HG03571 (cell line): ENCODE measurements around the gene MRPS31.
A peak's percentile ranks its signal among the peaks of the same experiment; 100 is the strongest.

Experiments
- ATAC-seq: cut with Tn5 transposase; IDR thresholded peaks from one replicate; pipeline ENCODE4 v1.9.1; 2021; ENCODE audit not compliant: unreplicated experiment

The MRPS31 gene

DNA sequence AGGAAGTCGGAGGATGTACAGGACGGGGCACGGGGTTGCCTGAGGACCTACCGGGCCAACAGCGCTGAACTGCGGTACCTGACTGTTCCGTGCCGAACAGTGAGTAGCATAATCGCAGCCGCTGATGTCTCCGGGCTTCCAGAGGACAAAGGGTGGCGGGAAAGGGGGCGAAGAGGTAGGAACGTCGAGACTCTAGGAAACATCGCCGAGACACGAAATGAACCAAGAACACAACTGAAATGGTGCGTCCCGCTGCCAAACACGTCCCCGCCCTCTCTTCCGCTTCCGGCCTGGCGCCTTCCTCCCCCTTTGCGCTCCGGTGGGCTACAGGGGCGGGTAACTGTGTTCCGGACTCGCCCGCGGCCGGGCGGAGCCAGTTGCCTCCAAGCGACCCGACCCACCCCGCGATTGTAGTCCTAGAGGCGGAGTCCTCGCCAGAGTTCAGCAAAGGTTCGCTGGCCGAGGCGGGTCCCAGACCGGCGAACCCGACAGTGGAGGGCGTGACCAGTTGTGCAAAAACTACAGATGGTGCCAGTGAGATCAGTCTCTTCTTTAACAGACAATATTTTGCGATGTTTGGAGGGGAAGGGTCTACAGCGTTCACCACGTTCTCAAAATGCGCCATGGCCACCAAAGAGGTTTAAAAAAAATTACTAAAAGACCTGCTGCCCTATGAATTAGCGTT is at the start of gene MRPS31:
MRPS31 (minus strand) TSS at position 257 of the 685 bp plus-strand sequence; CDS start at position 203, 54 bp downstream.
- ATAC-seq = peak; percentile 96

DNA sequence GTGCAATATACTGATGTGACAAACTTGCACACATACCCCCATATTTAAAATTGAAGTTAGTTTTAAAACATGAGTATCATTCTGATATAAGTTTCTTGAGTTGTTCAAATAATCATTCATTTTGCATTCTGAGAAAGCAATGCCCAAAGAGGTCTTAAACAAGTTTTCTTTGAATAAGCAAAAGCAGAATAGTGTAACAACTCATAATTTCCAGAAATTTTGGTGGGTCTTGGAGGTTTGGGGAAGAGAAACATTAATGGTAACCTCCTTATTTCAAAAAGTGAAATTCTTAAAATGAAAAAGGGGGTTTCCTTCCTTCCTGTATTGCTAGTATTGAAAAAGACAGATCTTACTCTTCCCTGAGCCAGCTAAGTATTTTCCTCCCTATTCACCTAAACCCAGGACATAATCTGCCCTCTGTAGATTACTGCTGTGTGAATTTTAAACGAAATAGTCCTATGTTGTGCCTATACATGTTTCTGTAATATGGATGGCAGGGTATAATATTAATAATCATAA is 48.9 kb upstream of the MRPS31 start:
- ATAC-seq = no peak

DNA sequence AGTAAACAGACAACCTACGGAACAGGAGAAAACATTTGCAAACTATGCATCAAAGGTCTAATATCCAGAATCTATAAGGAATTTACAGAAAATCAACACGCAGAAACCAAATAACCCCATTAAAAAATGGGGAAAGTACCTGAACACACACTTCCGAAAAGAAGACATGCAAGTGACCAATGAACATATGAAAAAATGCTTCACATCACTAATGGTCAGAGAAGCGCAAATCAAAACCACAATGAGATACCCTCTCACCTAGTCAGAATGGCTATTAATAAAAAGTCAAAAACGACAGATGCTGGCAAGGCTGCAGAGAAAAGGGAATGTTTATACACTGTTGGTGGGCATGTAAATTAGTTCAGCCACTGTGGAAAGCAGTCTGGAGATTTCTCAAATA is 47.9 kb upstream of the MRPS31 start:
- ATAC-seq = no peak

DNA sequence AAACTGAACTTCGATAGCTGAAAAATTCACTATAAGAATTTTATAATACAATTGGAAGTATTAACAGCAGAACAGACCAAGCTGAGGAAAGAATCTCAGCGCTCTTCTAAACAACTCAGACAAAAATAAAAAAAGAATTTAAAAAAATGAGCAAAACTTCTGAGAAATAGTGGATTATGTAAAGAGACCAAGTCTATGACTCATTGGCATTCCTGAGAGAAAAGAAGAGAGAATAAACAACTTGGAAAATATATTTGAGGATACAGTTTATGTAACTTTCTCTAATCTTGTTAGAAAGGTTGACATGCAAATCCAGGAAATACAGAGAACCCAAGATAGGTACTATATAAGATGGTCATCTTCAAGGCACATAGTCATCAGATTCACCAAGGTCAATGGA is 43.8 kb upstream of the MRPS31 start:
- no peak for ATAC-seq

DNA sequence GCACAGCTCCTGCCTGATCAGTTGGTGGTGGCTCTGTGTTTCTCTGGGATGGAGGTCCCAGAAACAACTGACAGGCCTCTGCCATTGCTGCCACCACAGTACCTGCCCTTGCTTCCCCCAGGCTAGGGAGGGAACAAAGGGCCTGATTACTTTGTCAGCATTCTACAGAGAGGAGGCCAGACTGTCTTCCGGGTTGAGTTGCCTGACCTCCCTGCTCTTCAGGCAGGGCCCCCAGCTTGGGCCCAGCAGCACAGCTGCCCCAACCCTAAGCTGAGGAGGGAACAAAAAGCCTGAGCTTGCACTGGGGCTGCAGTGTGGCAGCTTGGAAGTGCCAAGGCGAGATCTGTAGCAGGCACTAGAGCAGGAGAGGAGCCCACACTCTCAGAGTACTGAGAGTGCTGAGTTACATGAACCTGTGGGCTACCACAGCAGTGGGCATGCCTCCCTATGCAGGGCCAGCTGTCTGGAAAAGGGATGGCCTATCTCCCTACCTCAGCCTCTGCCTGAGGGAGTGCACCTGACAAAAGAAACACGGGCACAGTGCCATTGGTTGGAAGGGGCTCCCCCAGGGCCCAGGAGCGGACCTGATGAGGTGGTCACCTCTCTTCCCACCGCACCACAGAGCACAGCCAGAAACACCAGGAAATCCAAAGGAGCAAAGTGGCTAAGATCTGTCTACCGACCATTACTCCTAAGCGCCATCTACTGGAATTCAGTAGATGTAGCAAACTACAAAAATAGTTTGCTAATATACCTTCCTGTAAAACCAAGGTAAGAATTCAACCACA is 42.9 kb upstream of the MRPS31 start:
- no peak for ATAC-seq

DNA sequence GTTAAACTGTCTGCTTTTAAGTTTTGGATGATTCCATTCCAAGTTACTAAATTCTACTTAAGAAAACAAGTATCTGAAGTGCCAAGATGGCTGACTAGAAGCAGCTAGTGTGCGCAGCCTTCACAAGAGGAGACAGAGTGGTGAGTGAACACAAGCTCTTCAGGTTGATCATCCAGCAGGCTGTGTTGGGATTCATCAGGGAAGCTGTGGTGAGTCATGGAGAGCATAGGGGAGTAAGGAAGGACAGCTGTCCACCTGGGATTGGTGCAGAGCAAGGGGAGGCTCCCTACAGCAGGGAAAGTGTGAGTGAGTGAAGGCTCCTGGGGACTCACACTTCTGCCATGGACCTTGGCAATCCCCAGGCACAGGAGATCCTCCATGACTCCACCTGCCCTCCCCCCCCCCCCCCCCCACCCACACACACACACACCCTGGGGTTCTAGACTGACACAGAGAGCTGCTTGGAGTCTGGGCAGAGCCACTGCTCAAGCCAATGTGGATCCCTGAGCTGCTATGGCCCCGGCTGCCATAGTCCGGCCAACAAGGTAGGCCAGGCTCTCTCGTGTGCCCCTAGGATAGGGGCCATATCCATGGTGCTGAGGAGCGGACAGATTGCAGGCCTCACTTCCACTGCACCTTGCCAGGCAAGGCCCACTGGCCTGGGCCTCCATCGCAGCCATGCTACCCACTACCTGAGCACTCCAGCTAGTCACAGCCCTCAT is 41.9 kb upstream of the MRPS31 start:
- ATAC-seq = no peak

DNA sequence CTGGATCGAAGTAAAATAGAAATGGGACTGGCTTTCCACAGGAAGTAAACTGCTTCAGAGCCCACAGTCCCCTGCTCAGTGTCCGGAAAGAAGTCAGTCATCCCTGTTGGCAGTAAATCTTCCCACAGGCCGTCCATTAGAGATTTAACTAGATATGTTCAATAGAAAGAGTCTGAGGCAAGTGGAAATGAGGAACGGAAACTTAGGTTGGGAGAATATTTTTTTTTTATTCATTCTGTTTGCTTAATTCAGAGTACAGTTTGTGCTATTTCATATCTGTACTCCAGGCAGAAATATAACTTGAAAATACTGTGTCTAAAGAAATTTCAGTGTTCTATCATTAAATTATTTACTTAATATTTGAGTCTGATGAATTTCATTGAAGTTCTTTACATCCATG is 41.1 kb upstream of the MRPS31 start:
- ATAC-seq = no peak

DNA sequence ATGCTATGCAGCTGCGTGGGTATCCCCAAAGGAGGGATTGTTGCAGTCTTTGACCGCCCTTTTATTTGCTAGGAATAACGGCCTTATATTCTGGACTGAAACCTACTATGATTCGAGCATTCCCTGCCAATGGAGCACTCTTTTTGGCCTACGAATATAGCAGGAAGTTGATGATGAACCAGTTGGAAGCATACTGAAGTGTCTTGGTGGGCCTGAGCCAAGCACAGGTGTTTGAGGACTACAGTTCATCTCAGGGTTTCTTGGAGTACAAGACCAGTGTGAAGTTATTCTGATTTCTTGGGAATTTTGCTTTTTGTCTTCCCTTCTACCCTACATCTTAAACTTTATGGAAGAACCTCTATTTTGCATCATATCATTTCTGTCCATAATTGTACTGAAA is 38.5 kb upstream of the MRPS31 start:
- no peak for ATAC-seq

DNA sequence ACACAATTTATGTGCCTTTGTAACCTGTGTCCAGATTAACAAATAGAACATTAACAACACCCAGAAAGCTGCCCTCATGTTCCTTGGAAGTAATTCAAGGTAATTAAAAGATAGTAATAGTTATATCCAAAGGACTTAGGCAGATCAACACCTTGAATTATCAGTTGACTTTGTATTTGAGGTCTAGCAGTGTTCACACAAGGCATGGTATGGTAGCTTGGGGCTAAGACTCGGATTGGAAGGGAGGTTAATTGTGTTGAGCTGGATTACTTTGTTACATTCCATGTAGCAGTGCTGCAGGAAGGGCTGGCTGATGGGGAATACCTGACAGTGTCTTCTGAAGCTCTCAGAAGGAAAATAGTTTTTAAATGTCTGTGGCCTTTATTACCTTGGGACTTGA is 35.3 kb upstream of the MRPS31 start:
- no peak for ATAC-seq

DNA sequence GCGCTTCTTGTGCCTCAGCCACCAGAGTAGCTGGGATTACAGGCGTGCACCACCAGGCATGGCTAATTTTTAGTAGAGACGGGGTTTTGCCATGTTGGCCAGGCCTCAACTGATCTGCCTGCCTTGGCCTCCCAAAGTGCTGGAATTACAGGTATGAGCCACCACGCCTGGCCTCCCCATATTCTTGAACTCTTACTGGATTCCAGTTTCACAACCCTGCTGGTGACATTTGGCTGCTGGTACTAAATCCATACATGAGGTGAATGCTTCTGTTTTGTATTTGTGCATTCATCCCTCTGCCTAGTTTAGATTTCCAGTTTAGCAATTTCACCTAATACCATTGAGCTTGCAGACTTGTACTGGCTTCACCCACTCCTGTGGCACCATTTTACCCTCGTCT is 32.3 kb upstream of the MRPS31 start:
- ATAC-seq = no peak

DNA sequence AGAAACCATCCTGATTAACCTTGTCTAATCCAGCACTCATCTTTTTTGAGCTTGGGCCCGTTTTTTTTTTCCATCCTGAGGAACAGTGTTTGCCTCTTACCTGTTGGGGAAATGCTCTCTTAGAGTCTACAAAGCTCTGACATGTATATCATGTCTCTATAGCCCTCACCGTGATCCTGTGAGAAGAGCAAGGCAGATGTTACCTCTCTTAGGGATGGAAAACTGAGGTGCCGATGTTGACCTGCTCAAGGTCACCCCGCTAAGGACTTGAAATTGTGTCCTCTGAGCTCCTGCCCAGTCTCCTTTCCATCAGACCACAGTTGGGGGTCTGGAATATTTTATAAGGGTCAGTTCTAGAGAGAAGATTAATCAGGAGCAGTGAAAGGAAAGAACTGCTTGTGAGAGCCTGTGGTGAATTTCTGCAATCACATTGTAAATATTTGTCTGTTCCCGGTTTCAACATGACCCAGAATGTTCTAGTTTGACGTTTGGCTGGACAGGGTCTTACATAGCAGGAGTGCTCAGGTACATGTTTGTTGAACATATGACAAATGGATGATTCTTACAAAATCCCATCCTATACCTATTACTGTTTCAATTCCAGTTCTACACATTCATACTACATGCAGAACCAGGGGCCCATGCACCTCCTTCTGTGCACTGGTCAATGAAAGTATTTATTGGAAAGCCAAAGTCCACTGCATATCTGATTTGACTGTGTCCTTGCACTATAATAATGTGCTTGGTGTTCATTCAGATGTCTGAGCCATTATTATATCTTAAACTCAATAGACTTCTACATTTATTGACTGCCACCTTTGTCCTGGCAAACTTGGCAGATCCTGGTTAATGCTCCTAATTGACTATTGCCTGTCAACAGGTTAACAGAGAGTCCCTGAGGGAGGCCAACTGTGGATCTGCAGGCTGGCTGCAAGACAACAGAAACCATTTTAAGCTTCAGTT is 30.5 kb upstream of the MRPS31 start:
- no peak for ATAC-seq

DNA sequence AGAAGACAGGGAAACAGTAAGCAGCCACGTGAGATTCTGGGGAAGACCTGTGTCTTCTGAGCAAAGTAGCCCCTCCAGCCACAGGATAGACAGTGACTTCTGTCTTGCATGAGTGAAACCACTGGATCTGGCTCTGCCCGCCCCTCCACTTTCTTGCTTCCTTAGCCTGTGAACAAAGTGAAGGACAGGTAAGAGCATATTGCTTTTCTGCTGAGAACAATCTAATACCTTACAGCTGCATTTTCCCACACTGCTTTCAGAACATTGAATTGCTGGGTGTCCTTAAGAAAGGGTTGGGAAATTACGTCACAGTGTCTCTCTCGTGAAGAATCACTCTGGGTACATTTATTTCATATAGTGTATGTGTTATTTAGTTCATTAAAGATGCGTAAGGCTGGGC is 29.6 kb upstream of the MRPS31 start:
- ATAC-seq = no peak

DNA sequence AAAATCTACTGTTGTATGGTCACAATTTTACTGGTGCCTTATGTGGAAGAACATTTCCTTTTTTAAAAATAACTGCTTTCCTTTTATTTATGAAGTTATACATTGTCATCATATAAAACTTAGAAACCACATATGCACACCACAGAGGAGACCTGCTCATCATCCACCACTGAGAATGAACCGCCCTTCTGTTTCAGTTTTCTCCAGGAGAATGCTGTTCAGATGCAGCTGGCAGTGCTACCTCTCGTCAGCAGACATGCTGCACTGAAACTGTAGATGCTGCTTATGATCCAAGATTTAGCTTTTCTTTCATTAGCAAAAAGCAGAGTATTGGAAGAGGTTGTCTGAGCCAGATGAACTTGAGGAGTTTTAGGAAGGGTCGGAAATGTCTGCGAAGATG is 28.5 kb upstream of the MRPS31 start:
- no peak for ATAC-seq

DNA sequence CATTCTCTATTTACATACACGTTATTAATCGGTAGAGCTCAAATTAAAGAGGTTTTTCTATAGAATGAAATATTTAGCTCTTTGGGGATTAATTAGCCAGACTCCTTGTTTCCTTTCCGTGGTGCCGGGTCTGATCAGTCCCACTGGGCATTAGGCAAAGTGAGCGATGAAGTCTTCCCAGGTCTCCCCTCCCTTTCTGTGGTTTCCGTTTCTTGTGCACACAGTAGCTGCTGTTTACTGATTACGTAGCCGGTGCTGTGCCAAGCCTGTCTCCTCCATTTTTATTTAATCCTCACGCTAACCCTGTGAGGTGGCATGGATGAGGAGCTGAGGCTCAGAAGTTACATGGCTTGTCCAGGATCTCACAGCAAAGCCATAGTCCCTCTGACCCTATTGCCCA is 27.4 kb upstream of the MRPS31 start:
- ATAC-seq = no peak

DNA sequence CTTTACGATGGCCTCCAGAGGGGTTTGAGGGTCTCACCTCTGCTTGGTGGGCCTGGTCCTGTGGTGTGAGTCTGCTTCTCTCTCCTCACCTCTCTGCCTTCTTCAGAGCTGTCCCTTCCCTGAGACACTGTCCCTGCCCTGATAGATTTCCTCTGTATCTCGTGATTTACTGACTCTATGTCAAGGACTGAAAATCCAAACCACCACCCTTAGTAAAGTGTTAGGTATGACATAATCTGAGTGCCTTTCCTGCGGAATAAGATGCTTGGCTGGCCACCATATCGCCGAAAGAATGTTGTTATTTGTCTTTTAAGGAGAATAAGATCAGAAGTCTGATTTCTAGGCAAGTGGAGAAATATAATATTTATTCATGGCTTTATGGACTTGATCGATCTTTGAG is 25.7 kb upstream of the MRPS31 start:
- ATAC-seq = no peak

DNA sequence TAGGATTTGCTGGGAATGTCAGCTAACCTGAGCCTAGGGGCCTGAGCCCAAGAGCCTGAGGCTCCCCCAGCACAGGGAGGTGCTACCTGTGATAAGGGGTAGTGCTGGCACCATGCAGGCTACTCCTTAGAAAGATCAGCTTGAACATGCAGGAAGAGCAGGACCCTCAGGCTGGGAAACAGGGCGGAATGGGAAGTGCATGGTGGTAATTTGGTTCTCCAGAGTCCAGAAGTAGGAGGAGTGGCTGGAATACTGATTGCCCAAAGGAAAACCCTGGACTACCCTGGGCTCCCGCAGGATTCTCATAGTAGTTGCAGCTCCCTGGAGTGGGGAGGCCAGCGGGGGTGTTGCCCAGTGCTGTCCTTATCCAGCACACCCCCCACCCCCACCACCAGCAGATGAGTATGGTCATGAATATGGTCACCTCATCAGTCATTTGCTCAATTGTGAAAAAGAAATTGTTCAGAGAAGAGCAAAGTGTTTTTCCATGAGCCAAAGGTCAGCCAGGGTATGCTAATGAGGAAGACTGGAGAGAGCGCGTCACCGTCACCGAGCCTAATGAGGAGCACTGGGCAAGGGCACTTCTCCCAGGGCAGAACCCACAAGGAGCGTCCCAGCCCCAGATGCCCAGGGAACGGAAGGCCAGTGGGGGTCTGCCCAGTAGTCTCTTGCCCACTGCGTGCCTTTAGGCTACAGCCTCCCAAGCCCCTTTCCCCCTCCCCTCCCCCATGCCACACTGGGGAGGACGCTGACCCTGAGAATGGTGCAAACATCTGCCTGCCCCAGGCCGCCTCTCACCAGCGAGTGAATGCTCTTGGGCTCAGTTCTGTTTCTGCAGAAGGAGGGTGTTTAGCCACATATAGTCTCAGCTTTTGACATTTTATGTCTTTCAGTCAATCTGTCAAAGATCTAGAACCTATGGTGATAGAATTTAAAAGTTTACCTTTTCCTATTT is 23.7 kb upstream of the MRPS31 start:
- no peak for ATAC-seq

DNA sequence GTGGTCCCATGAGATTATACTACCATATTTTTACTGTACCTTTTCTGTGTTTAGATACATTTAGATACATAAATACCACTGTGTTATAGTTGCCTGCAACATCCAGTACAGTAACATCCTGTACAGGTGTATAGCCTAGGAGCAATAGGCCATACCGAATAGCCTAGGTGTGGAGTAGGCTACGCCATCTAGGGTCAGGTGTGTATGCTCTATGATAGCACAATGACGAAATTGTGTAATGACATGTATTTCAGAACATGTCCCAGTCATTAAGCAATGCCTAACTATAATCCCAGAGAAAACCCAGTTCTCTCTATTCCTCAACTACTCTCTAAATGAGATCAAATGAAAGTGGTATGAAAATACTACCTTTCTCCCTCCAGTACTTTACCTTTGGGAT is 22.3 kb upstream of the MRPS31 start:
- ATAC-seq = no peak

DNA sequence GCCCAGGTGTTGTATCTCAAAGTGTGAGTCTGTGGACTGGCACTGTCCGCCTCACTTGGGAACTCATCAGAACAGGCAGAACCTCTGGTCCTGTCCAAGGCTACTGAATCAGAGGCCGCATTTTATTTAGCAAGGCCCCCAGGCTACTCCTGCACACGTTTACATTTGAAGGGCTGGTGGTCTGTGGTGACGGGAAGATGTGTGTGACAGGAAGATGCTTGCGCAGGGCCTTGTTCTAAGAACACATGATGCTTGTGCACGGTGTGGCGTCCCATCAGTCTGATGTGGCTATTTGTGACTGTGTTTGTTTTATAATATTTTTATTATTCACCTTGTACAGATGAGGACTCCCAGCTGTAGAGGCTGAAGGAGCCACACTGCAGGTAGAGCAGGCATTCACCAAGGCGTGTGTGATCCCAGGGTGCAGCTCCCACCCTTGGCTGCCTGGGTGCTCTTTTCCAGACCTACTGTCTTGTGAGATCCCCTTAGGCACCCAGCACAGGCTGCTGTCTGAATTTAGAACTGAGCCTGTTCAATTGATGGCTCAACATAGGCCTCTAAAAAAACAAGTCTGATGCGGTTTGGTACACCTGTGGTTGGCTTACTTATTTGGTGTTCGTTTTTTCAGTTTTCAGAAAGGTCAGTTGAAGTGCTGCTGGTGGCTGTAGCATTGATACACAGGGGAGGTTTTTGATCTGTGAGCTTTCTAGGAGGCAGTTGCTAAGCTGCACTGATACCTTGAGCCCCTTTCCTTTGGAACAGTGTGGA is 21.5 kb upstream of the MRPS31 start:
- ATAC-seq = peak; percentile 32

DNA sequence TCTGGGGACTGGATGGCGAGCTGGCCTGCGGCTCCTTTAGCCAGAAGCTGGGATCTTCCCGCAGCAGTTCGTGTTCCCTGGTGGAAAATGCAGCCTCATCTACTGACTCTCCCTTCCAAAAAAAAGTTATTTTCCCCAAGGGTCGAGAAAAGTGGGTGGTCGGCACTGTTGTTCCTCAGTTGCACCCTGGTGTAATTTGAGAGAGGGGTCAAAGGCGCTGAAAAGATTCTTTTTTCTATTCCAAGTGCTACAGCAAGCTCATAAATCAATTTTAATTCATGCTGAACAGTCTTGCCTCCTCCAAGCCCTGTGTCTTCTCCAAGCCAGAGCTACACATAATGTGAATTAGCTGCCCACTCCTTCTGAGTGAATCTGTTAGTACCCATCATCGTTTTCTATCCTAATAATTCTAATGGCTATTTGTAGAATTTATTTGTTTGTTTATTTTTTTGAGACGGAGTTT is 19.2 kb upstream of the MRPS31 start:
- ATAC-seq = no peak
